NT2/D1 (cell line): ENCODE results near the gene SNCAIP.

ENCODE experiments used
- DNase-seq: peaks from one replicate; pipeline ENCODE4 v3.0.0-alpha.2; 2011; ENCODE audit warnings: low read depth, low spot score
- H3K27me3 ChIP-seq: 2 replicates; pipeline ENCODE4 v1.6.0; 2011; ENCODE audit warnings: mild to moderate bottlenecking; ENCODE audit not compliant: insufficient read length, insufficient read depth
- H3K36me3 ChIP-seq: 2 replicates; pipeline ENCODE4 v1.6.1; 2011; ENCODE audit warnings: mild to moderate bottlenecking, low read length, mixed read lengths; ENCODE audit not compliant: insufficient read depth, insufficient read length
- H3K4me1 ChIP-seq: 2 replicates; pipeline ENCODE4 v1.5.1; 2011; ENCODE audit not compliant: insufficient read depth, insufficient read length
- H3K4me3 ChIP-seq: 2 replicates; pipeline ENCODE4 v1.5.1; 2011; ENCODE audit warnings: low read depth; ENCODE audit not compliant: insufficient read length
- H3K9ac ChIP-seq: 2 replicates; pipeline ENCODE4 v1.6.0; 2011; ENCODE audit warnings: low read depth; ENCODE audit not compliant: insufficient read length
- H3K9me3 ChIP-seq: 2 replicates; pipeline ENCODE4 v1.5.1; 2011; ENCODE audit warnings: mild to moderate bottlenecking, low read length; ENCODE audit not compliant: insufficient read depth
- SUZ12 ChIP-seq: IDR thresholded peaks from 2 replicates; pipeline ENCODE4 v1.6.1; 2011; ENCODE audit not compliant: insufficient read length, insufficient read depth; ENCODE audit errors: extremely low read depth
- YY1 ChIP-seq: IDR thresholded peaks from 2 replicates; pipeline ENCODE4 v1.6.1; 2011; ENCODE audit not compliant: insufficient read length, insufficient read depth
- ZNF274 ChIP-seq: IDR thresholded peaks from 2 replicates; pipeline ENCODE4 v1.6.1; 2011; ENCODE audit warnings: mild to moderate bottlenecking, low read depth, low read length

The SNCAIP gene

GRCh38 chr5:122420537-122421236 lies 108.7 kb downstream of the SNCAIP start:
- Histone ChIP-seq H3K9ac (no peak overlapping the region), H3K27me3 (no peaks in the 10 kb centered on the region), H3K36me3 (no peaks in the 10 kb centered on the region), H3K9me3 (no peaks in the 10 kb centered on the region), H3K4me3 (no peak overlapping the region), H3K4me1 (no peaks in the 10 kb centered on the region)
- TF ChIP-seq YY1 (no peak), SUZ12 (no peak), ZNF274 (no peak)
- DNase-seq: no peak

- H3K4me1 ChIP-seq: no peaks in the 10 kb centered on the region
- no peaks in the 10 kb centered on the region for H3K9me3 ChIP-seq
- no peak for TF ChIP-seq SUZ12
- TF ChIP-seq ZNF274: no peak
- no peak for TF ChIP-seq YY1
- no peak overlapping the region for H3K9ac ChIP-seq
- H3K4me3 ChIP-seq: no peak overlapping the region
- H3K36me3 ChIP-seq: no peaks in the 10 kb centered on the region
- H3K27me3 ChIP-seq: no peaks in the 10 kb centered on the region
- DNase-seq: no peak
These were observed 109.5 kb downstream of the SNCAIP start for GRCh38 chr5:122421374-122422079.

- no peak for DNase-seq
- H3K4me1 ChIP-seq: no peaks in the 10 kb centered on the region
- no peak overlapping the region for H3K9ac ChIP-seq
- TF ChIP-seq SUZ12: no peak
- H3K4me3 ChIP-seq: no peak overlapping the region
- no peaks in the 10 kb centered on the region for H3K36me3 ChIP-seq
- H3K27me3 ChIP-seq: no peaks in the 10 kb centered on the region
- H3K9me3 ChIP-seq: no peaks in the 10 kb centered on the region
These were observed 111.2 kb downstream of the SNCAIP start for GRCh38 chr5:122423221-122423620.

- Histone ChIP-seq H3K9ac (no peak overlapping the region), H3K36me3 (no peaks in the 10 kb centered on the region), H3K4me1 (no peaks in the 10 kb centered on the region), H3K4me3 (no peak overlapping the region), H3K27me3 (no peaks in the 10 kb centered on the region), H3K9me3 (no peaks in the 10 kb centered on the region)
- TF ChIP-seq SUZ12: no peak
- TF ChIP-seq ZNF274: no peak
- no peak for TF ChIP-seq YY1
- DNase-seq: no peak
These were observed 112.1 kb downstream of the SNCAIP start for GRCh38 chr5:122424132-122424531.

- Histone ChIP-seq H3K36me3 (no peaks in the 10 kb centered on the region), H3K9ac (no peak overlapping the region), H3K4me3 (no peak overlapping the region), H3K4me1 (no peaks in the 10 kb centered on the region), H3K9me3 (no peaks in the 10 kb centered on the region), H3K27me3 (no peaks in the 10 kb centered on the region)
- TF ChIP-seq ZNF274 (no peak), YY1 (no peak), SUZ12 (no peak)
- DNase-seq: no peak
These were observed 114.3 kb downstream of the SNCAIP start for GRCh38 chr5:122426301-122426700.

- no peak for DNase-seq
- H3K4me3 ChIP-seq: no peak overlapping the region
- no peaks in the 10 kb centered on the region for H3K9me3 ChIP-seq
- no peak overlapping the region for H3K9ac ChIP-seq
- no peaks in the 10 kb centered on the region for H3K27me3 ChIP-seq
- TF ChIP-seq YY1 (no peak), SUZ12 (no peak), ZNF274 (no peak)
- no peaks in the 10 kb centered on the region for H3K4me1 ChIP-seq
- no peaks in the 10 kb centered on the region for H3K36me3 ChIP-seq
These were observed 115.6 kb downstream of the SNCAIP start for GRCh38 chr5:122427621-122428020.

- H3K27me3 ChIP-seq: no peaks in the 10 kb centered on the region
- no peak for DNase-seq
- H3K4me3 ChIP-seq: no peak overlapping the region
- no peaks in the 10 kb centered on the region for H3K4me1 ChIP-seq
- H3K36me3 ChIP-seq: no peaks in the 10 kb centered on the region
- no peak overlapping the region for H3K9ac ChIP-seq
- no peaks in the 10 kb centered on the region for H3K9me3 ChIP-seq
- TF ChIP-seq SUZ12 (no peak), YY1 (no peak), ZNF274 (no peak)
These were observed 117.7 kb downstream of the SNCAIP start for GRCh38 chr5:122429545-122430318.
